Keratinocyte (primary cell): ENCODE measurements around the gene GPRIN2.

Experiments
- EZH2 ChIP-seq: IDR thresholded peaks from one replicate; pipeline ENCODE4 v1.6.1; 2012; ENCODE audit warnings: inconsistent platforms, mild to moderate bottlenecking, low read length, moderate library complexity
- TF ChIP-seq, protein P1 (sequence below), 3 experiments: IDR thresholded peaks in 1 of 3; conservative IDR thresholded peaks in 1 of 3; optimal IDR thresholded peaks in 1 of 3; 2 replicates in 2 of 3; 3 replicates in 1 of 3; pipeline versions ENCODE3 to v1.5.1; 2011; ENCODE audit warnings: low read length in 3 of 3, mild to moderate bottlenecking in 3 of 3, moderate library complexity in 2 of 3, control low read depth in 1 of 3, inconsistent platforms in 1 of 3; ENCODE audit not compliant: insufficient read depth in 2 of 3; ENCODE audit errors: extremely low read depth in 1 of 3

GRCh38 chr10:46522295-46523118 lies 34.0 kb downstream of the GPRIN2 start:
- TF ChIP-seq, protein P1, sequence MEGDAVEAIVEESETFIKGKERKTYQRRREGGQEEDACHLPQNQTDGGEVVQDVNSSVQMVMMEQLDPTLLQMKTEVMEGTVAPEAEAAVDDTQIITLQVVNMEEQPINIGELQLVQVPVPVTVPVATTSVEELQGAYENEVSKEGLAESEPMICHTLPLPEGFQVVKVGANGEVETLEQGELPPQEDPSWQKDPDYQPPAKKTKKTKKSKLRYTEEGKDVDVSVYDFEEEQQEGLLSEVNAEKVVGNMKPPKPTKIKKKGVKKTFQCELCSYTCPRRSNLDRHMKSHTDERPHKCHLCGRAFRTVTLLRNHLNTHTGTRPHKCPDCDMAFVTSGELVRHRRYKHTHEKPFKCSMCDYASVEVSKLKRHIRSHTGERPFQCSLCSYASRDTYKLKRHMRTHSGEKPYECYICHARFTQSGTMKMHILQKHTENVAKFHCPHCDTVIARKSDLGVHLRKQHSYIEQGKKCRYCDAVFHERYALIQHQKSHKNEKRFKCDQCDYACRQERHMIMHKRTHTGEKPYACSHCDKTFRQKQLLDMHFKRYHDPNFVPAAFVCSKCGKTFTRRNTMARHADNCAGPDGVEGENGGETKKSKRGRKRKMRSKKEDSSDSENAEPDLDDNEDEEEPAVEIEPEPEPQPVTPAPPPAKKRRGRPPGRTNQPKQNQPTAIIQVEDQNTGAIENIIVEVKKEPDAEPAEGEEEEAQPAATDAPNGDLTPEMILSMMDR (optimal IDR thresholded peaks at IDR 0.05 in 1 of 3, IDR thresholded peaks at IDR 0.05 in 1 of 3, conservative IDR thresholded peaks at IDR 0.05 in 1 of 3; ENCODE audit: extremely low read depth in 1 of 3, insufficient read depth in 2 of 3, low read length in 3 of 3) = no peak
- peak; percentile 47 for TF ChIP-seq EZH2
